ENCODE results near the gene GBA3.

Gene GBA3

DNA sequence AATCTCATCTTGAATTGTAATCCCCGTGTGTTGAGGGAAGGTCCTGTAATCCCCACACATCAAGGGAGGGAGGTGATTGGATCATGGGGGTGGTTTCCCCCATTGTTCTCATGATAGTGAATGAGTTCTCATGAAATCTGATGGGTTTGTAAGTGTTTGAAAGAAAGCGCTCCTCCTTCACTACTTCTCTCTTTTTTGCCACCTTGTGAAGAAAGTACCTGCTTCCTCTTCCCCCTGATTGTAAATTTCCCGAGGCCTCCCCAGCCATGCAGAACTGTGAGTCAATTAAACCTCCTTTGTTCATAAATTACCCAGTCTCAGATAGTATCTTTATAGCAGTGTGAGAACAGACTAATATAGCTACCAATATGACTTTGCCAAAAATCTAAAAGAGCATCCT is 41.1 kb downstream of the GBA3 start:
- H3K27ac ChIP-seq (ENCODE audit: low read depth, low read length) = no peak overlapping the region
- no peaks in the 10 kb centered on the region for H3F3A ChIP-seq (ENCODE audit: insufficient read depth)
- no peaks in the 10 kb centered on the region for H4K20me1 ChIP-seq (ENCODE audit: low read depth, low read length)
- H3K9me2 ChIP-seq (replicated peaks; ENCODE audit: insufficient read depth, low read length) = no peaks in the 10 kb centered on the region
- H3K4me2 ChIP-seq (ENCODE audit: low read depth, low read length, poor library complexity, severe bottlenecking) = no peak overlapping the region
- H3K36me3 ChIP-seq (ENCODE audit: low read length) = no peaks in the 10 kb centered on the region
- no peak overlapping the region for H3K9ac ChIP-seq (ENCODE audit: low read length)
- H3K4me3 ChIP-seq (ENCODE audit: insufficient read depth, low read length, poor library complexity, severe bottlenecking) = no peak overlapping the region
- H3K79me2 ChIP-seq (ENCODE audit: insufficient read depth, low read length) = no peaks in the 10 kb centered on the region
- H2AFZ ChIP-seq (ENCODE audit: low read depth, low read length, severe bottlenecking) = no peak overlapping the region
- TF ChIP-seq EZH2phosphoT487 (conservative IDR thresholded peaks at IDR 0.05; ENCODE audit: low read length) = no peak
- TF ChIP-seq CTCF (IDR thresholded peaks at IDR 0.05; ENCODE audit: insufficient read depth, low read length, poor library complexity, severe bottlenecking) = no peak
- no peaks in the 10 kb centered on the region for H3K9me3 ChIP-seq (ENCODE audit: insufficient read depth, low read length)
- H3K27me3 ChIP-seq (ENCODE audit: low read length) = no peaks in the 10 kb centered on the region

GRCh38 chr4:22736912-22737311 is 44.2 kb downstream of the GBA3 start:
- Histone ChIP-seq H3K9me3 (ENCODE audit: insufficient read depth, low read length) (no peaks in the 10 kb centered on the region), H3K9ac (ENCODE audit: low read length) (no peak overlapping the region), H2AFZ (ENCODE audit: low read depth, low read length, severe bottlenecking) (no peak overlapping the region), H3F3A (ENCODE audit: insufficient read depth) (no peaks in the 10 kb centered on the region), H3K9me2 (replicated peaks; ENCODE audit: insufficient read depth, low read length) (no peaks in the 10 kb centered on the region), H3K4me2 (ENCODE audit: low read depth, low read length, poor library complexity, severe bottlenecking) (no peak overlapping the region), H3K27ac (ENCODE audit: low read depth, low read length) (no peak overlapping the region), H3K36me3 (ENCODE audit: low read length) (no peaks in the 10 kb centered on the region), H3K79me2 (ENCODE audit: insufficient read depth, low read length) (no peaks in the 10 kb centered on the region), H4K20me1 (ENCODE audit: low read depth, low read length) (no peaks in the 10 kb centered on the region), H3K4me3 (ENCODE audit: insufficient read depth, low read length, poor library complexity, severe bottlenecking) (no peak overlapping the region), H3K27me3 (ENCODE audit: low read length) (no peaks in the 10 kb centered on the region)
- TF ChIP-seq EZH2phosphoT487 (conservative IDR thresholded peaks at IDR 0.05; ENCODE audit: low read length) = no peak
- no peak for TF ChIP-seq CTCF (IDR thresholded peaks at IDR 0.05; ENCODE audit: insufficient read depth, low read length, poor library complexity, severe bottlenecking)

- Histone ChIP-seq H3K9me3 (ENCODE audit: insufficient read depth, low read length) (no peaks in the 10 kb centered on the region), H4K20me1 (ENCODE audit: low read depth, low read length) (no peaks in the 10 kb centered on the region), H3K4me2 (ENCODE audit: low read depth, low read length, poor library complexity, severe bottlenecking) (no peak overlapping the region), H3K27ac (ENCODE audit: low read depth, low read length) (no peak overlapping the region), H3F3A (ENCODE audit: insufficient read depth) (no peaks in the 10 kb centered on the region), H3K27me3 (ENCODE audit: low read length) (no peaks in the 10 kb centered on the region), H3K9ac (ENCODE audit: low read length) (no peak overlapping the region), H3K9me2 (replicated peaks; ENCODE audit: insufficient read depth, low read length) (no peaks in the 10 kb centered on the region), H3K36me3 (ENCODE audit: low read length) (no peaks in the 10 kb centered on the region), H3K4me3 (ENCODE audit: insufficient read depth, low read length, poor library complexity, severe bottlenecking) (no peak overlapping the region), H2AFZ (ENCODE audit: low read depth, low read length, severe bottlenecking) (no peak overlapping the region), H3K79me2 (ENCODE audit: insufficient read depth, low read length) (no peaks in the 10 kb centered on the region)
- TF ChIP-seq EZH2phosphoT487 (conservative IDR thresholded peaks at IDR 0.05; ENCODE audit: low read length) = no peak
Measured at GRCh38 chr4:22739968-22740367, 47.2 kb downstream of the GBA3 start.

GRCh38 chr4:22741744-22742143 is 49.0 kb downstream of the GBA3 start:
- no peak overlapping the region for H2AFZ ChIP-seq (ENCODE audit: low read depth, low read length, severe bottlenecking)
- no peaks in the 10 kb centered on the region for H3K79me2 ChIP-seq (ENCODE audit: insufficient read depth, low read length)
- H3K4me2 ChIP-seq (ENCODE audit: low read depth, low read length, poor library complexity, severe bottlenecking) = no peak overlapping the region
- H4K20me1 ChIP-seq (ENCODE audit: low read depth, low read length) = no peaks in the 10 kb centered on the region
- no peaks in the 10 kb centered on the region for H3K9me3 ChIP-seq (ENCODE audit: insufficient read depth, low read length)
- no peaks in the 10 kb centered on the region for H3K27me3 ChIP-seq (ENCODE audit: low read length)
- H3K9me2 ChIP-seq (replicated peaks; ENCODE audit: insufficient read depth, low read length) = no peaks in the 10 kb centered on the region
- H3K4me3 ChIP-seq (ENCODE audit: insufficient read depth, low read length, poor library complexity, severe bottlenecking) = no peak overlapping the region
- H3K27ac ChIP-seq (ENCODE audit: low read depth, low read length) = no peak overlapping the region
- no peaks in the 10 kb centered on the region for H3K36me3 ChIP-seq (ENCODE audit: low read length)
- no peaks in the 10 kb centered on the region for H3F3A ChIP-seq (ENCODE audit: insufficient read depth)
- TF ChIP-seq EZH2phosphoT487 (conservative IDR thresholded peaks at IDR 0.05; ENCODE audit: low read length) (no peak), CTCF (IDR thresholded peaks at IDR 0.05; ENCODE audit: insufficient read depth, low read length, poor library complexity, severe bottlenecking) (no peak)
- H3K9ac ChIP-seq (ENCODE audit: low read length) = no peak overlapping the region
